Rectal smooth muscle tissue (tissue), 1 donor: ENCODE measurements around the gene PHETA1.
"Not testable (repeated sequence)": the region's sequence is repeated elsewhere in the genome, so short reads cannot be mapped to it uniquely, and the experiment has no call there.

ENCODE experiments used
- H3K27ac ChIP-seq: one replicate; pipeline ENCODE4 v1.7.0; 2013; ENCODE audit warnings: low read depth, low read length, inconsistent platforms
- H3K27me3 ChIP-seq: one replicate; pipeline ENCODE4 v1.7.0; 2013; ENCODE audit warnings: low read length; ENCODE audit not compliant: control insufficient read depth, insufficient read depth
- H3K36me3 ChIP-seq: one replicate; pipeline ENCODE4 v1.7.0; 2013; ENCODE audit warnings: low read length; ENCODE audit not compliant: control insufficient read depth, insufficient read depth
- H3K4me1 ChIP-seq: one replicate; pipeline ENCODE4 v1.7.0; 2013; ENCODE audit warnings: low read length; ENCODE audit not compliant: control insufficient read depth, insufficient read depth
- H3K4me3 ChIP-seq: one replicate; pipeline ENCODE4 v1.7.0; 2013; ENCODE audit warnings: low read length
- H3K9ac ChIP-seq: one replicate; pipeline ENCODE4 v1.7.0; 2013; ENCODE audit warnings: low read length

Gene PHETA1

DNA sequence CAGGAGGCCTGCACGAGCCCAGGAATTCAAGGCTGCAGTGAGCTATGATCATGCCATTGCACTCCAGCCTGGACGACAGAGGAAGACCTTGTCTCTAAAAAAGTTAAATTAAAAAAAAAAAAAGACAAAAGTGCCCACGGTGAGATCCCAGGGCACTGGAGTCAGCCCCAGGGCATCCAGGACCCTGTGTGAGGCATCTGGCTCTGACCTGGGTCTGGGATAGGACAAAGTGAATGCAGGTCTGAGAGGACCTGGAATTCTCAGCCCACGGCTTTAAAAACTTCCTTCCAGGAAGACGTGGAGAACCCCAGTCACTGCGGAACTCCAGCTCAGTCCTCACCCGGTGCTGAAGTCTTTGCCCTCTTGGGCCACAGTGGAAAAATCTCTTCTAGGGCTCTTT, 33.1 kb downstream of the PHETA1 start:
- no peaks in the 10 kb centered on the region for H3K36me3 ChIP-seq
- no peak overlapping the region for H3K4me3 ChIP-seq
- H3K9ac ChIP-seq = no peak overlapping the region
- H3K4me1 ChIP-seq = no peaks in the 10 kb centered on the region
- no peak overlapping the region for H3K27ac ChIP-seq
- H3K27me3 ChIP-seq = no peaks in the 10 kb centered on the region

DNA sequence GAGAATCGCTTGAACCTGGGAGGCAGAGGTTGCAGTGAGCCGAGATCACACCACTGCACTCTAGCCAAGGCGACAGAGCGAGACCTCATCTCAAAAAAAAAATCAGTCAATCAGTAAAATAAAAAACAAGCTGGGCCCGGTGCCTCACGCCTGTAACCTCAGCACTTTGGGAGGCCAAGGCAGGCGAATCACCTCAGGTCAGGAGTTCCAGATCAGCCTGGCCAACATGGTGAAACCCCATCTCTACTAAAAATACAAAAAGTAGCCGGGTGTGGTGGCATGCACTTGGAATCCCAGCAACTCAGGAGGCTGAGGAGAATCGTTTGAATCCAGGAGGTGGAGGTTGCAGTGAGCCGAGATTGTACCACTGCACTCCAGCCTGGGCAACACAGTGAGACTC, 33.6 kb downstream of the PHETA1 start:
- H3K4me1 ChIP-seq, H3K27ac ChIP-seq, H3K27me3 ChIP-seq, H3K9ac ChIP-seq, H3K36me3 ChIP-seq, H3K4me3 ChIP-seq: not testable (repeated sequence)

DNA sequence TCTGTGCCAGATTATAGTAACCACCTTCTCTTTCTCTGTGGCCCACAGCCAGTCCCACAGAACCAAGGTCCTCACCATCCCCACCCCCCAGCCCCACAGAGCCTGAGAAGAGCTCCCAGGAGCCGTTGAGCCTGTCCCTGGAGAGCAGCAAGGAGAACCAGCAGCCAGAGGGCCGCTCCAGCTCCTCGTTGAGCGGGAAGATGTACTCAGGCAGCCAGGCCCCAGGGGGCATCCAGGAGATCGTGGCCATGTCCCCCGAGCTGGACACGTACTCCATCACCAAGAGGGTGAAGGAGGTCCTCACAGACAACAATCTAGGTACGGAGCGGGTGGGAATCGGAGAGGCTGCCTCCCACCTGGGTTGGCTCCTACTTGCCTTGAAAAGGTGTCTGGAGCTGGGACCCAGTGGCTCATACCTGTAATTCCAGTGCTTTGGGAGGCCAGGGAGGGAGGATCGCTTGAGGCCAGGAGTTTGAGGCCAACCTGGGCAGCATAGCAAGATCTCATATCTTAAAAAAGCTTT, 34.4 kb downstream of the PHETA1 start:
- no peak overlapping the region for H3K27ac ChIP-seq
- H3K27me3 ChIP-seq = no peaks in the 10 kb centered on the region
- H3K9ac ChIP-seq = no peak overlapping the region
- no peaks in the 10 kb centered on the region for H3K36me3 ChIP-seq
- H3K4me1 ChIP-seq = no peaks in the 10 kb centered on the region
- H3K4me3 ChIP-seq = no peak overlapping the region

DNA sequence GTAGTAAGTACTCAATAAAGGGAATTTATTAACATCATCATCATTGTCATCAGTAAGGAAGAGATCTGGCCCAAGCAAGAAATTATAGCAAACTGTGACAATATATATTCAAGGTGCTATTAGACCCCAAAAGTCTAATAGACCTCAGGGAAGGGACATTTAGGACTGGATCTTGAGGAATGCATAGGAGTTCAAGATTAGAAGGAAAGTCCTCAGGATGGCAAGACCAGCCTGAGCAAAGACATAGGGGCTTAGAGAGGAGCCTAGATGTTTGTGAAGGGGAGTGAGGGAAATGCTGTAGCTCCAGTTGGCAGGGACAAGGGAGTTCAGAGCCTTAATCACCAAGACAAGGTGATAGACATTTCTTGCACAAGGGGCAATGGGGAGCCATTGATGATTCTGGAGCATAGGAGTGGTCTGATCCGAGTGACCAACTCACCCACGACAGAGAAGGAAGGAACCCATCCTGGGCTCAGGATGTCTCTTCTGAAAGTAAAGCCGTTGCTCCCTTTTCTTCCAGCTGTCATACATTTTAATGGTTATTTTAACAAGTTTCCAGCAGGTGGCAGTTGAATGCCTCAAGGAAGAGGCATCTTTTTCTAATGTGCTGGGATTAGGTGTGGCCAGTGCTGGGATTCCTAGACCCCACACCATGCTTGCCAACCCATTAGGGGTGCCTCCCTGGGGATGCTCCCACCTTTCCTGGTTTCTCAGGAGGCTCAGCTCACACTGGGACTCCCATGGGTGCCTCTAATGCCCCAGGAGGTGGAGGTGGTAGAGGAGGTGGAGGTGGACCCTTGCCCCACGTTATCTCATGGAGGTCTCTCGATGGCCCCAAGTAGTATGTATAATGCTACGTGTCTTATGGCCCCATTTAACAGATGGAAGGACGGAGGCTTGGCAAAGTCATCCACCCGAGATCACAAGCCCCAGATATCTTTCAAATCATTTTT, 37.8 kb downstream of the PHETA1 start:
- no peak overlapping the region for H3K9ac ChIP-seq
- no peaks in the 10 kb centered on the region for H3K36me3 ChIP-seq
- no peak overlapping the region for H3K27ac ChIP-seq
- no peaks in the 10 kb centered on the region for H3K4me1 ChIP-seq
- no peak overlapping the region for H3K4me3 ChIP-seq
- no peaks in the 10 kb centered on the region for H3K27me3 ChIP-seq

DNA sequence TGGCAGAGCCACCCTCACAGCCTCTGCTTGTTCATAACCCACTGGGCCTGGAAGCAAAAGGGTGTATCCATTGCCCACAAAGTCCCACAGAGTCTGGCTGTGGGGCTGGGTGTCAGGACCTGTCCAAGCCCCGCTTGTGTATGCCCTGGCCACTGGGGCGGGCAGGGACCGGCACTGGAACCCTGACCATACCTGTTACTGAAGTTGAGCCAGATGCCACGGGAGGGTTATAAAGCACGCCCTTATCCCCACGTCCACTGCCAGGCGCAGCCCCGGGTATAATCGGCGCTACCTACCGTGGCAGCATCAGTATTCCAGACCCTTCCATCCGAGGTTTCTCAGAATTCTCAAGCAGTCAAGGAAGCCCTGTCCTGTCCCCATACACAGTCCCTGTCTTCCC, 40.8 kb downstream of the PHETA1 start:
- Histone ChIP-seq H3K36me3 (no peaks in the 10 kb centered on the region), H3K27ac (no peak overlapping the region), H3K27me3 (no peaks in the 10 kb centered on the region), H3K9ac (no peak overlapping the region), H3K4me1 (no peaks in the 10 kb centered on the region), H3K4me3 (no peak overlapping the region)

DNA sequence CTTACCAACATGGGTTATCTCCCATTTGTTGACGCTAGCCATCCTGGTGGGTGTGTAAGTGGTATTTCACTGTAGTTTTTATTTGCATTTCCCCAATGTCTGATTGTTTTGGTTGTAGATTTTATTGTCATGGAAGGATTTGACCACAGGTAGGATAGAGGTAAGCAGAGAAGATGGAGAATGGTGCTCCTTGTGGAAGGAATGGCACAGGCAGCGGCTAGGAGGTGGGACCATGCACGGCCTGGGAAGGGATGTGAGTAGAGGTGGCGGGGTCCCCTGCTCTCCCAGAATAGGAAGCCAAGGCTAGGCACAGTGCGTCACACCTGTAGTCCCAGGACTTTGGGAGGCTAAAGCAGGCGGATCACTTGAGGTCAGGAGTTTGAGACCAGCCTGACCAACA, 41.4 kb downstream of the PHETA1 start:
- no peaks in the 10 kb centered on the region for H3K4me1 ChIP-seq
- H3K4me3 ChIP-seq = no peak overlapping the region
- no peaks in the 10 kb centered on the region for H3K27me3 ChIP-seq
- H3K9ac ChIP-seq = no peak overlapping the region
- no peaks in the 10 kb centered on the region for H3K36me3 ChIP-seq
- H3K27ac ChIP-seq = no peak overlapping the region

DNA sequence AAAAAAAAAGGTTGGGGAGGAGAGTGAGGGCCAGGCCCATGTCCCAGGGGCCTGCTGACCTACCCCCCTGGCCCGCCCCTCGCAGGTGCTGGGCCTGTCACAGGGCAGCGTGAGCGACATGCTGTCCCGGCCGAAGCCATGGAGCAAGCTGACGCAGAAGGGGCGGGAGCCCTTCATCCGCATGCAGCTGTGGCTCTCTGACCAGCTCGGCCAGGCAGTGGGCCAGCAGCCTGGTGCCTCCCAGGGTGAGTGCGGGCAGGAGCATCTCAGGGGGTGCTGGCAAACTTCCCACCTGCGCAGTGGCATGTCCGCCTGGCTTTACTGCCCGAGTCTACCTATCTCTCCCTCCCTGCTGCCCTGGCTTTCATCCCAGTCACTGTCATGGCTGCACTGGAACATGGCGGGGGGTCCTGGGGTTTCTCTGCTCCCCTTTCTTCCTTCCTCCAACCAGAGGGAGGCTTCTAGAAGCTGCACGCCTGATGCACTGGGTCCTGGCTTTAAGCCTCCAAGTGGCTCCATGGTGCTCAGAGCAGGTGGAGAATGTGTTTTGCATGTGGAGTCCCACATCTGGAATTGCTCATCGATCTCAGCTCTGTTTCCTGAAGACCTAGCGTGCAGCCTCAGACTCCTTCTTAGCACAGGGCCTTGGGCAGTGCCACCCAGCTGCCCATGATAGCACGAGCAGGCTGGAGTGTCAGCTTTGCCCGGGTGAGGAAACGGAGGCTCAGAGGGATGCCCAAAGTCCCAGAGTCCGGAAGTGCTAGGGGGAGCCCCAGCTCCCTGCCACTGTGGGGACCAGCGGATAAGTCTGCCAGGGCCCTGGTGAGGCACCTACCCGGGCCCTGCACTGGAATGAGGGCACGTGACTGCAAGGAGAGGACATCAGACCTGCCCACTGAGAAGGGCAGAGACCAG, 46.3 kb downstream of the PHETA1 start:
- H3K4me3 ChIP-seq = no peak overlapping the region
- no peaks in the 10 kb centered on the region for H3K27me3 ChIP-seq
- H3K4me1 ChIP-seq = no peaks in the 10 kb centered on the region
- no peaks in the 10 kb centered on the region for H3K36me3 ChIP-seq
- no peak overlapping the region for H3K27ac ChIP-seq
- no peak overlapping the region for H3K9ac ChIP-seq

DNA sequence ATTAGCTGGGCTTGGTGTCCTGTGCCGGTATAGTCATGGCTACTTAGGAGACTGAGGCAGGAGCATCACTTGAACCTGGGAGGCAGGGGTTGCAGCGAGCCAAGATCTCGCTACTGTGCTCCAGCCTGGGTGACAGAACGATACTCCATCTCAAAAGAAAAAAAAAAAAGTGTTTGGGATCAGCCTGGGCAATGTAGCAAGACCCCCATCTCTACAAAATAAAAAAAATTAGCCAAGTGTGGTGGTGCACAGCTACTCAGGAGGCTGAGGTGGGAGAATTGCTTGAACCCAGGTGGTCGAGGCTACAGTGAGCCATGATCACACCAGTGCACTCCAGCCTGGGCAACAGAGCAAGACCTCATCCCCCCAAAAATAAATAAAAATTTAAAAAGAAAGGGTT, 47.6 kb downstream of the PHETA1 start:
- no peak overlapping the region for H3K27ac ChIP-seq
- no peak overlapping the region for H3K4me3 ChIP-seq
- no peaks in the 10 kb centered on the region for H3K36me3 ChIP-seq
- H3K9ac ChIP-seq = no peak overlapping the region
- no peaks in the 10 kb centered on the region for H3K4me1 ChIP-seq
- H3K27me3 ChIP-seq = no peaks in the 10 kb centered on the region

DNA sequence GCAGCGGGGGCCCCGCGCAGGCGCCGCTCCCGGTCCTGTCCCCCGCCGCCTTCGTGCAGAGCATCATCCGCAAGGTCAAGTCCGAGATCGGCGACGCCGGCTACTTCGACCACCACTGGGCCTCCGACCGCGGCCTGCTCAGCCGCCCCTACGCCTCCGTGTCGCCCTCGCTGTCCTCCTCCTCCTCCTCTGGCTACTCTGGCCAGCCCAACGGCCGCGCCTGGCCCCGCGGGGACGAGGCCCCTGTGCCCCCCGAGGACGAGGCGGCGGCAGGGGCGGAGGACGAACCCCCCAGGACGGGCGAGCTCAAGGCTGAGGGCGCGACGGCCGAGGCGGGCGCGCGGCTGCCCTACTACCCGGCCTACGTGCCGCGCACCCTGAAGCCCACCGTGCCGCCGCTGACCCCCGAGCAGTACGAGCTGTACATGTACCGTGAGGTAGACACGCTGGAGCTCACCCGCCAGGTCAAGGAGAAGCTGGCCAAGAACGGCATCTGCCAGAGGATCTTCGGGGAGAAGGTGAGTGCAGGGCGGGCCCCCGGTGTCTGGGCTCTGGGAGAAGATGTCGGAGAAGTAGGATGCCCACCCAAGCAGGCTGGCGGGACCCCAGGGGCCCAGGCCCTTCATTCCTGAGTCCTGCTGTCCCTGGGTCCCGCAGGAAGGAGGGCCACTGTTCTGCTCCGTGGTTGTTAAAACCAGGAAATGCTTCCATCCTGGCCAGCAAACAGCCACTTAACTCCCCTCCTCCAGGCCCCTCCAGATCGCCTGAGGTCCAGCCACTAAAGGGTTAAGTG, 48.4 kb downstream of the PHETA1 start:
- Histone ChIP-seq H3K27ac (no peak overlapping the region), H3K27me3 (no peaks in the 10 kb centered on the region), H3K36me3 (no peaks in the 10 kb centered on the region), H3K4me3 (no peak overlapping the region), H3K9ac (no peak overlapping the region), H3K4me1 (no peaks in the 10 kb centered on the region)

DNA sequence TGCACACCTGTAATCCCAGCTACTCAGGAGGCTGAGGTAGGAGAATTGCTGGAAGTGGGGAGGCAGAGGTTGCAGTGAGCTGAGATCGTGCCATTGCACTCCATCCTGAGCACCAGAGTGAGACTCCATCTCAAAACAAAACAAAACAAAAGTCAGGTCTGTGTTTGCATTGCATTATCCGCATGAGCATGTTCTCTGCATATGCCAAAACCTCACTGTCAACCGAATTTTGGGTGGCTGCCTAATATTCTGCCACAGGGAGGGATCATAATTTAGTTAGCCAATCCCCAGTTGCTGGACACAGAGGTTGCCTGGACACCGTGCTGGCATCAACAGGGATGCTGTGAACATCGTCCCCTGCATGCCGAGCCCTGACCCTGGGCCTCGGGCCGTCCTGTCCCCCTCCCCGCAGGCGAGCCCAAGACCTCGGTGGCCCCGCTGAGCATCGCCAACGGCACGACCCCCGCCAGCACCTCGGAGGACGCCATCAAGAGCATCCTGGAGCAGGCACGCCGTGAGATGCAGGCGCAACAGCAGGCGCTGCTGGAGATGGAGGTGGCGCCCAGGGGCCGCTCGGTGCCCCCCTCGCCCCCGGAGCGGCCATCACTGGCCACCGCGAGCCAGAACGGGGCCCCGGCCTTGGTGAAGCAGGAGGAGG, 49.2 kb downstream of the PHETA1 start:
- Histone ChIP-seq H3K36me3 (no peaks in the 10 kb centered on the region), H3K4me3 (no peak overlapping the region), H3K27ac (no peak overlapping the region), H3K9ac (no peak overlapping the region), H3K27me3 (no peaks in the 10 kb centered on the region), H3K4me1 (no peaks in the 10 kb centered on the region)

DNA sequence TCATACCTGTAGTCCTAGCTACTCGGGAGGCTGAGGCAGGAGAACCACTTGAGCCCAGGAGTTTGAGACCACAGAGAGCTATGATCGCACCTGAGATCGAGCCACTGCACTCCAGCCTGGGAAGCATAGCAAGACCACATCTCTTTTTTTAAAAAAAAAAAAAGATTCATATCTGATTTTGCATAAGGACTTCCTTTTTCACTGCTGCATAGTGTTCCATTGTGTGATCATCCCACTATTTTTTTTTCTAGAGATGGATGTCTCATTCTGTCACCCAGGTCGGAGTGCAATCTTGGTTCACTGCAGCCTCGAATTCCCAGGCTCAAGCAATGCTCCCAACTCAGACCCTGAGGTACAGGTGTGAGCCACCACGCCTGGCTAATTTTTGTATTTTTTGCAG, 50.4 kb downstream of the PHETA1 start:
- Histone ChIP-seq H3K4me1 (no peaks in the 10 kb centered on the region), H3K27ac (no peak overlapping the region), H3K36me3 (no peaks in the 10 kb centered on the region), H3K27me3 (no peaks in the 10 kb centered on the region), H3K4me3 (no peak overlapping the region), H3K9ac (no peak overlapping the region)
